ENCODE data around the gene PAX6. TPM values are rescaled to one million over a fixed set of nuclear protein-coding genes. Genes with fewer than 3 reads are reported as not detected.

Gene PAX6
- polyA plus RNA-seq, 2 of the 4 experiments (the other 2 are of a cell fraction), result 1.8 to 2.0 TPM

- no peak for TF ChIP-seq PHF8 (IDR thresholded peaks at IDR 0.05; ENCODE audit: borderline replicate concordance, low read depth)
- TF ChIP-seq SMC3 (IDR thresholded peaks at IDR 0.05), result no peak
- TF ChIP-seq CHD2 (IDR thresholded peaks at IDR 0.05; ENCODE audit: low read length, partially characterized antibody), result no peak
Measured at GRCh38 chr11:31792456-31792855, 18.7 kb downstream of the PAX6 start (continued).

GRCh38 chr11:31792036-31792435, 19.1 kb downstream of the PAX6 start:
- ATAC-seq, result no peak
- TF ChIP-seq TFCP2L1 (CRISPR knock-in tag; IDR thresholded peaks at IDR 0.05), result no peak
- TF ChIP-seq NR3C1 (IDR thresholded peaks at IDR 0.05), result no peak
- no peak for TF ChIP-seq FOXS1 (CRISPR knock-in tag; IDR thresholded peaks at IDR 0.05)
- TF ChIP-seq MYC (IDR thresholded peaks at IDR 0.05; ENCODE audit: borderline replicate concordance, low read length), result no peak
- no peak for TF ChIP-seq EHF (CRISPR knock-in tag; IDR thresholded peaks at IDR 0.05)
- no peak for TF ChIP-seq SREBF2 (IDR thresholded peaks at IDR 0.05)
- no peak for TF ChIP-seq ZSCAN20 (CRISPR knock-in tag; IDR thresholded peaks at IDR 0.05)
- no peak for TF ChIP-seq HEYL (CRISPR knock-in tag; IDR thresholded peaks at IDR 0.05)
- no peak for TF ChIP-seq ZFP36 (IDR thresholded peaks at IDR 0.05; ENCODE audit: borderline replicate concordance, partially characterized antibody)
- TF ChIP-seq JUNB (IDR thresholded peaks at IDR 0.05), result no peak
- H3K27ac ChIP-seq, result no peak overlapping the region
- 76% methylated on average over 2 of the region's 2 CpGs for WGBS (ENCODE audit: missing lambda C conversion rate)
- H3K4me2 ChIP-seq, result no peak overlapping the region
- DNase-seq (ENCODE audit: low read depth in 1 of 2, low spot score in 1 of 2), result no peak
- POLR2A ChIA-PET, result no interaction called here
- H3K4me3 ChIP-seq, result no peak overlapping the region
- CTCF ChIA-PET, result no interaction called here
- no peaks in the 10 kb centered on the region for H3K4me1 ChIP-seq
- H3K9me3 ChIP-seq, result no peaks in the 10 kb centered on the region
- no peak for FAIRE-seq

DNA sequence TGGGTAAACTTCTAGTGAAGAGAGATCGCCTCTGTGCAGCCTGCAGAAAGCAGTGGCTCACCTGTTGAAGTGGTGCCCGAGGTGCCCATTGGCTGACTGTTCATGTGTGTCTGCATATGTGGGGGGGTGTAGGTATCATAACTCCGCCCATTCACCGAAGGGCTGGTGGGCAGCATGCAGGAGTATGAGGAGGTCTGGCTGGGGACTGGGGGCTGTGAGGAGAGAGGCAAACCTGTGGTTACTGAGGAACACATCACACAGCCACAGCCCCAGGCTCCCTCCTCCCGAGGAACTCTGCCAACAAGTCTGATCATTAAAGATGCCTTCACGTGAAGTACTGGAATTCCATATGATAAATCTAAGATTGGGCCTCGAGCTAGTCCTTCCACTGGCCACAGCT, 20.5 kb downstream of the PAX6 start:
- Histone ChIP-seq H3K4me2 (no peak overlapping the region), H3K4me1 (no peaks in the 10 kb centered on the region), H3K27ac (no peak overlapping the region), H3K4me3 (no peak overlapping the region), H3K9me3 (no peaks in the 10 kb centered on the region)
- CTCF ChIA-PET, result interaction anchor here (1.1 to 1.6 kb wide), 2 partner anchors 10 to 26 kb away, joined by 3 read pairs; no protein-coding TSS in a partner anchor
- POLR2A ChIA-PET, result no interaction called here
- ATAC-seq, result no peak
- FAIRE-seq, result no peak
- WGBS (ENCODE audit: missing lambda C conversion rate), result 70% methylated on average over 6 of the region's 7 CpGs
- no peak for DNase-seq (ENCODE audit: low read depth in 1 of 2, low spot score in 1 of 2)
- TF ChIP-seq CBX2 (IDR thresholded peaks at IDR 0.05; ENCODE audit: borderline replicate concordance, low read depth) (no peak), REST (IDR thresholded peaks at IDR 0.05) (no peak), BHLHE40 (IDR thresholded peaks at IDR 0.05; ENCODE audit: low read depth, low read length) (no peak), HOXB5 (CRISPR knock-in tag; IDR thresholded peaks at IDR 0.05) (no peak), ATOH8 (CRISPR knock-in tag; IDR thresholded peaks at IDR 0.05; ENCODE audit: low read depth) (no peak), ELK1 (IDR thresholded peaks at IDR 0.05; ENCODE audit: low read depth, low read length) (no peak), E2F6 (IDR thresholded peaks at IDR 0.05; ENCODE audit: borderline replicate concordance, low read depth) (no peak), TFCP2L1 (CRISPR knock-in tag; IDR thresholded peaks at IDR 0.05) (no peak), HDAC2 (IDR thresholded peaks at IDR 0.05) (no peak), RNF2 (IDR thresholded peaks at IDR 0.05; ENCODE audit: borderline replicate concordance, low read depth) (no peak), ZC3H11A (IDR thresholded peaks at IDR 0.05) (no peak), NPAS2 (CRISPR knock-in tag; IDR thresholded peaks at IDR 0.05; ENCODE audit: borderline replicate concordance) (no peak), RAD21 (conservative IDR thresholded peaks at IDR 0.05 in 1 of 2, IDR thresholded peaks at IDR 0.05 in 1 of 2) (no peak), POLR2AphosphoS2 (conservative IDR thresholded peaks at IDR 0.05; ENCODE audit: low read length) (no peak), FOSB (CRISPR knock-in tag; IDR thresholded peaks at IDR 0.05) (no peak), NR3C1 (IDR thresholded peaks at IDR 0.05) (no peak), FOSL2 (IDR thresholded peaks at IDR 0.05) (no peak), FOSL2 (CRISPR knock-in tag; IDR thresholded peaks at IDR 0.05) (no peak)
- TF ChIP-seq, protein P1, sequence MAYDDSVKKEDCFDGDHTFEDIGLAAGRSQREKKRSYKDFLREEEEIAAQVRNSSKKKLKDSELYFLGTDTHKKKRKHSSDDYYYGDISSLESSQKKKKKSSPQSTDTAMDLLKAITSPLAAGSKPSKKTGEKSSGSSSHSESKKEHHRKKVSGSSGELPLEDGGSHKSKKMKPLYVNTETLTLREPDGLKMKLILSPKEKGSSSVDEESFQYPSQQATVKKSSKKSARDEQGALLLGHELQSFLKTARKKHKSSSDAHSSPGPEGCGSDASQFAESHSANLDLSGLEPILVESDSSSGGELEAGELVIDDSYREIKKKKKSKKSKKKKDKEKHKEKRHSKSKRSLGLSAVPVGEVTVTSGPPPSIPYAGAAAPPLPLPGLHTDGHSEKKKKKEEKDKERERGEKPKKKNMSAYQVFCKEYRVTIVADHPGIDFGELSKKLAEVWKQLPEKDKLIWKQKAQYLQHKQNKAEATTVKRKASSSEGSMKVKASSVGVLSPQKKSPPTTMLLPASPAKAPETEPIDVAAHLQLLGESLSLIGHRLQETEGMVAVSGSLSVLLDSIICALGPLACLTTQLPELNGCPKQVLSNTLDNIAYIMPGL (CRISPR knock-in tag; IDR thresholded peaks at IDR 0.05; ENCODE audit: borderline replicate concordance), result no peak
